GM12865 (cell line): ENCODE measurements around the gene STAC.
"Not testable (repeated sequence)": the region's sequence is repeated elsewhere in the genome, so short reads cannot be mapped to it uniquely, and the experiment has no call there.

ENCODE experiments used
- DNase-seq: peaks from one replicate; pipeline ENCODE4 v3.0.0; 2010; ENCODE audit warnings: low read depth
- H3K4me3 ChIP-seq: 2 replicates; pipeline ENCODE4 v1.5.1; 2011; ENCODE audit warnings: mild to moderate bottlenecking, low read depth, low read length, control low read depth
- TF ChIP-seq, protein P1 (sequence below): IDR thresholded peaks from 2 replicates; pipeline ENCODE4 v1.5.1; 2011; ENCODE audit warnings: low read length, control low read depth, low read depth, inconsistent platforms; ENCODE audit not compliant: insufficient read depth; ENCODE audit errors: missing control alignments

STAC gene

GRCh38 chr3:36447061-36447460 lies 66.8 kb downstream of the STAC start:
- no peak for DNase-seq
- no peak overlapping the region for H3K4me3 ChIP-seq
- TF ChIP-seq, protein P1, sequence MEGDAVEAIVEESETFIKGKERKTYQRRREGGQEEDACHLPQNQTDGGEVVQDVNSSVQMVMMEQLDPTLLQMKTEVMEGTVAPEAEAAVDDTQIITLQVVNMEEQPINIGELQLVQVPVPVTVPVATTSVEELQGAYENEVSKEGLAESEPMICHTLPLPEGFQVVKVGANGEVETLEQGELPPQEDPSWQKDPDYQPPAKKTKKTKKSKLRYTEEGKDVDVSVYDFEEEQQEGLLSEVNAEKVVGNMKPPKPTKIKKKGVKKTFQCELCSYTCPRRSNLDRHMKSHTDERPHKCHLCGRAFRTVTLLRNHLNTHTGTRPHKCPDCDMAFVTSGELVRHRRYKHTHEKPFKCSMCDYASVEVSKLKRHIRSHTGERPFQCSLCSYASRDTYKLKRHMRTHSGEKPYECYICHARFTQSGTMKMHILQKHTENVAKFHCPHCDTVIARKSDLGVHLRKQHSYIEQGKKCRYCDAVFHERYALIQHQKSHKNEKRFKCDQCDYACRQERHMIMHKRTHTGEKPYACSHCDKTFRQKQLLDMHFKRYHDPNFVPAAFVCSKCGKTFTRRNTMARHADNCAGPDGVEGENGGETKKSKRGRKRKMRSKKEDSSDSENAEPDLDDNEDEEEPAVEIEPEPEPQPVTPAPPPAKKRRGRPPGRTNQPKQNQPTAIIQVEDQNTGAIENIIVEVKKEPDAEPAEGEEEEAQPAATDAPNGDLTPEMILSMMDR: no peak

GRCh38 chr3:36451816-36452215 lies 71.5 kb downstream of the STAC start:
- no peak overlapping the region for H3K4me3 ChIP-seq
- DNase-seq: no peak
- TF ChIP-seq, protein P1: no peak

- not testable (repeated sequence) for H3K4me3 ChIP-seq, DNase-seq
Measured at GRCh38 chr3:36453213-36453612, 72.9 kb downstream of the STAC start.

DNA sequence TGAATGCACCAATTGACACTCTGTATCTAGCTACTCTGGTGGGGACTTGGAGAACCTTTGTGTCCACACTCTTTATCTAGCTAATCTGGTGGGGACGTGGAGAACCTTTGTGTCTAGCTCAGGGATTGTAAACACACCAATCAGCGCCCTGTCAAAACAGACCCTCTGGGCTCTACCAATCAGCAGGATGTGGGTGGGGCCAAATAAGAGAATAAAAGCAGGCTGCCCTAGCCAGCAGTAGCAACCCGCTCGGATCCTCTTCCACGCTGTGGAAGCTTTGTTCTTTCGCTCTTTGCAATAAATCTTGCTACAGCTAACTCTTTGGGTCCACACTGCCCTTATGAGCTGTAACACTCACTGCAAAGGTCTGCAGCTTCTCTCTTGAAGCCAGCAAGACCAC lies 73.6 kb downstream of the STAC start:
- DNase-seq, H3K4me3 ChIP-seq: not testable (repeated sequence)

DNA sequence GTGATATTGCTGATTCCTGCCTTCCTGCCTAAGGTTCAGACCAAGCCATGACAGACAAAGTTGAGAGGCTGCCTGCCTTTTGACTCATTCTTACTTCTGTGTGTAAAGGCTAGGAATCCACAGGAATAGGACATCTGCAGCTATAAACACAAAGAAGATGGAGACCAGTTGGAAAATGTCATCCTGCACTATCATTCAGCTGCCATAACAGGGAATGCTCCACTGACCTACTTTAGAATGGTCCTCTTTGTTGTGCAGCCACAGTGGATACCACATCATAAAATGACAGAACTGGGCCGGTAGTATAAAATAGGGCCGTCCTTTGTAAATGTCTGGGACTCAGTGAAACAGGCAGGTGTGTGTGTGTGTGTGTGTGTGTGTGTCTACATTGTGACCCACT lies 75.1 kb downstream of the STAC start:
- H3K4me3 ChIP-seq: no peak overlapping the region
- no peak for DNase-seq
- TF ChIP-seq, protein P1: no peak

GRCh38 chr3:36456784-36457183 lies 76.5 kb downstream of the STAC start:
- TF ChIP-seq, protein P1: no peak
- no peak overlapping the region for H3K4me3 ChIP-seq
- DNase-seq: no peak

GRCh38 chr3:36457667-36458066 lies 77.4 kb downstream of the STAC start:
- no peak overlapping the region for H3K4me3 ChIP-seq
- TF ChIP-seq, protein P1: no peak
- DNase-seq: no peak

DNA sequence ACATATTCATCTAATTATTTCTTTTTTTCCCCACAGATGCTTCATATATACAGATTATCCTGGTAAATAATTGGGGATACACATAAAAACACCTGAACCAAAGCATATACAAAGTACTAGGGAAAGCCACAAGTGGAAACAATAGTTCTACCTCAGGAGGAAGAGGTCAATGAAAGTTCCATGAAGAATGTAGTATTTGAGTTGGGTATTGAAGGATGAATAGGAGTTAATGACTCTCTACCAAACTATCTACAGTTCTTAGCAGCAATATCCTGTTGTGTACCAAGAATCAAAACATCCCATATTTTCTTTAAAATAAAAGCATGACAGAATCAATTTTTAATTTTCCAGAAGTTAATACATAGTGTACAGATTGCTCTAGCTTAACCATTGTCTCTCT lies 78.9 kb downstream of the STAC start:
- TF ChIP-seq, protein P1: no peak
- no peak overlapping the region for H3K4me3 ChIP-seq
- no peak for DNase-seq
